Measurements from ENCODE around the gene WDR91.

WDR91 gene

GRCh38 chr7:135190703-135191102, 20.6 kb downstream of the WDR91 start:
- Histone ChIP-seq H2AFZ (ENCODE audit: low read length) (no peak overlapping the region), H3K23ac (ENCODE audit: low read depth, low read length, poor library complexity) (no peak overlapping the region), H3K4me2 (ENCODE audit: insufficient read depth, low read length, poor library complexity, severe bottlenecking) (no peak overlapping the region), H3K79me1 (ENCODE audit: low read depth, low read length) (no peaks in the 10 kb centered on the region), H3K18ac (ENCODE audit: low read length) (no peak overlapping the region), H4K8ac (ENCODE audit: low read depth, low read length) (no peak overlapping the region), H2AK5ac (ENCODE audit: low read depth, low read length) (no peak overlapping the region), H4K91ac (ENCODE audit: low read depth, low read length, poor library complexity) (no peak overlapping the region), H3K4me3 (ENCODE audit: low read length in 2 of 2) (no peak overlapping the region), H3K27ac (replicated peaks; ENCODE audit: low read length) (no peak overlapping the region), H3K14ac (ENCODE audit: low read length) (no peak overlapping the region), H2BK15ac (ENCODE audit: low read length) (no peak overlapping the region), H2BK120ac (ENCODE audit: low read depth, low read length) (no peak overlapping the region), H2BK12ac (ENCODE audit: low read length) (no peak overlapping the region), H3K9ac (ENCODE audit: low read depth, low read length, poor library complexity) (no peak overlapping the region), H3K4ac (ENCODE audit: low read length) (no peak overlapping the region), H2BK5ac (ENCODE audit: low read length) (no peak overlapping the region), H3K4me1 (ENCODE audit: control insufficient read depth in 2 of 2, insufficient read depth in 1 of 2, low read depth in 1 of 2, low read length in 2 of 2) (peaks cover 0 to 2% of the 10 kb centered on the region in 2 donors), H3K9me3 (replicated peaks in 1 of 2; ENCODE audit: control insufficient read depth in 2 of 2, insufficient read depth in 1 of 2, low read depth in 1 of 2, low read length in 2 of 2) (no peaks in the 10 kb centered on the region), H3K36me3 (replicated peaks in 1 of 2; ENCODE audit: control insufficient read depth in 2 of 2, insufficient read depth in 2 of 2, low read length in 2 of 2) (peaks cover 4 to 72% of the 10 kb centered on the region in 2 donors), H3K27me3 (ENCODE audit: control insufficient read depth in 3 of 3, insufficient read depth in 3 of 3, low read depth in 1 of 3, low read length in 3 of 3) (no peaks in the 10 kb centered on the region)
- DNase-seq (ENCODE audit: low spot score), result no peak

- H3K79me1 ChIP-seq (ENCODE audit: low read depth, low read length), result no peaks in the 10 kb centered on the region
- no peak overlapping the region for H4K91ac ChIP-seq (ENCODE audit: low read depth, low read length, poor library complexity)
- no peak overlapping the region for H4K8ac ChIP-seq (ENCODE audit: low read depth, low read length)
- H3K27me3 ChIP-seq (ENCODE audit: control insufficient read depth in 3 of 3, insufficient read depth in 3 of 3, low read depth in 1 of 3, low read length in 3 of 3), result no peaks in the 10 kb centered on the region
- H2BK15ac ChIP-seq (ENCODE audit: low read length), result no peak overlapping the region
- H2AFZ ChIP-seq (ENCODE audit: low read length), result no peak overlapping the region
- peaks cover 0 to 2% of the 10 kb centered on the region in 2 donors for H3K4me1 ChIP-seq (ENCODE audit: control insufficient read depth in 2 of 2, insufficient read depth in 1 of 2, low read depth in 1 of 2, low read length in 2 of 2)
- no peak overlapping the region for H3K27ac ChIP-seq (replicated peaks; ENCODE audit: low read length)
- H3K4me2 ChIP-seq (ENCODE audit: insufficient read depth, low read length, poor library complexity, severe bottlenecking), result no peak overlapping the region
- no peak overlapping the region for H2BK5ac ChIP-seq (ENCODE audit: low read length)
- peaks cover 4 to 75% of the 10 kb centered on the region in 2 donors for H3K36me3 ChIP-seq (replicated peaks in 1 of 2; ENCODE audit: control insufficient read depth in 2 of 2, insufficient read depth in 2 of 2, low read length in 2 of 2)
- no peaks in the 10 kb centered on the region for H3K9me3 ChIP-seq (replicated peaks in 1 of 2; ENCODE audit: control insufficient read depth in 2 of 2, insufficient read depth in 1 of 2, low read depth in 1 of 2, low read length in 2 of 2)
- no peak overlapping the region for H3K9ac ChIP-seq (ENCODE audit: low read depth, low read length, poor library complexity)
- no peak overlapping the region for H3K18ac ChIP-seq (ENCODE audit: low read length)
- no peak for DNase-seq (ENCODE audit: low spot score)
- no CpG with 5 or more reads among the region's 4 CpGs for WGBS, 2 donors (ENCODE audit: extremely low coverage in 2 of 2, insufficient read length in 2 of 2, insufficient replicate concordance in 1 of 2)
- H2AK5ac ChIP-seq (ENCODE audit: low read depth, low read length), result no peak overlapping the region
- no peak overlapping the region for H2BK12ac ChIP-seq (ENCODE audit: low read length)
- H3K4me3 ChIP-seq (ENCODE audit: low read length in 2 of 2), result no peak overlapping the region
- no peak overlapping the region for H3K14ac ChIP-seq (ENCODE audit: low read length)
- no peak overlapping the region for H3K4ac ChIP-seq (ENCODE audit: low read length)
- H3K23ac ChIP-seq (ENCODE audit: low read depth, low read length, poor library complexity), result no peak overlapping the region
- no peak overlapping the region for H2BK120ac ChIP-seq (ENCODE audit: low read depth, low read length)
Observed at GRCh38 chr7:135189961-135190360, 21.4 kb downstream of the WDR91 start.

DNA sequence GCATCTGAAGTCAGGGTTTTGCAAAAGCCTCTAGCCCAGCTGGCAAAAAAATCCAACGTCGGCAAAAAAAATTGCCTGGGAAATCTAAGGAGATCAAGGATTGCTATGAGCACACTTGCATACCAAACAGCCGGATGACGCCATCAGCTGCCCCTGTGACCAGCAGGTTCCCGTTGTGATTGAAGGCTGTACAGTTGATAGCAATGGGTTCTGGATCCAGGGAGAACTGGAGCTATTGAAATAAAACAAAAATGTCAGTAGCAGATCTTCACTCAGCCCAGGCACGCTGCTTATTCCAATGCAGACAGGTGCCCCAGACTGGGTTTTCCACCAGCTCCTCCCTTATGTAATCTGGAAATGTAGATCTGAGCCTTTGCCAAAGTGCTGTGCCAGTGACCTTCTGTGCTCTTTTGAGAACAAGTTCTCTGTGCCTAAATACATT, 22.1 kb downstream of the WDR91 start:
- Histone ChIP-seq H2BK12ac (ENCODE audit: low read length) (no peak overlapping the region), H3K14ac (ENCODE audit: low read length) (no peak overlapping the region), H2BK120ac (ENCODE audit: low read depth, low read length) (no peak overlapping the region), H3K4me3 (ENCODE audit: low read length in 2 of 2) (no peak overlapping the region), H3K27ac (replicated peaks; ENCODE audit: low read length) (no peak overlapping the region), H2AFZ (ENCODE audit: low read length) (no peak overlapping the region), H3K9me3 (replicated peaks in 1 of 2; ENCODE audit: control insufficient read depth in 2 of 2, insufficient read depth in 1 of 2, low read depth in 1 of 2, low read length in 2 of 2) (peaks cover 0 to 2% of the 10 kb centered on the region in 2 donors), H3K79me1 (ENCODE audit: low read depth, low read length) (no peaks in the 10 kb centered on the region), H3K9ac (ENCODE audit: low read depth, low read length, poor library complexity) (no peak overlapping the region), H3K4ac (ENCODE audit: low read length) (no peak overlapping the region), H3K18ac (ENCODE audit: low read length) (no peak overlapping the region), H2BK5ac (ENCODE audit: low read length) (no peak overlapping the region), H3K23ac (ENCODE audit: low read depth, low read length, poor library complexity) (no peak overlapping the region), H2BK15ac (ENCODE audit: low read length) (no peak overlapping the region), H4K91ac (ENCODE audit: low read depth, low read length, poor library complexity) (no peak overlapping the region), H2AK5ac (ENCODE audit: low read depth, low read length) (no peak overlapping the region), H4K8ac (ENCODE audit: low read depth, low read length) (no peak overlapping the region), H3K27me3 (ENCODE audit: control insufficient read depth in 3 of 3, insufficient read depth in 3 of 3, low read depth in 1 of 3, low read length in 3 of 3) (no peaks in the 10 kb centered on the region), H3K36me3 (replicated peaks in 1 of 2; ENCODE audit: control insufficient read depth in 2 of 2, insufficient read depth in 2 of 2, low read length in 2 of 2) (peaks cover 4 to 73% of the 10 kb centered on the region in 2 donors), H3K4me1 (ENCODE audit: control insufficient read depth in 2 of 2, insufficient read depth in 1 of 2, low read depth in 1 of 2, low read length in 2 of 2) (peaks cover 0 to 2% of the 10 kb centered on the region in 2 donors), H3K4me2 (ENCODE audit: insufficient read depth, low read length, poor library complexity, severe bottlenecking) (no peak overlapping the region)
- WGBS, 2 donors (ENCODE audit: extremely low coverage in 2 of 2, insufficient read length in 2 of 2, insufficient replicate concordance in 1 of 2), result no CpG with 5 or more reads among the region's 6 CpGs
- DNase-seq (ENCODE audit: low spot score), result no peak

DNA sequence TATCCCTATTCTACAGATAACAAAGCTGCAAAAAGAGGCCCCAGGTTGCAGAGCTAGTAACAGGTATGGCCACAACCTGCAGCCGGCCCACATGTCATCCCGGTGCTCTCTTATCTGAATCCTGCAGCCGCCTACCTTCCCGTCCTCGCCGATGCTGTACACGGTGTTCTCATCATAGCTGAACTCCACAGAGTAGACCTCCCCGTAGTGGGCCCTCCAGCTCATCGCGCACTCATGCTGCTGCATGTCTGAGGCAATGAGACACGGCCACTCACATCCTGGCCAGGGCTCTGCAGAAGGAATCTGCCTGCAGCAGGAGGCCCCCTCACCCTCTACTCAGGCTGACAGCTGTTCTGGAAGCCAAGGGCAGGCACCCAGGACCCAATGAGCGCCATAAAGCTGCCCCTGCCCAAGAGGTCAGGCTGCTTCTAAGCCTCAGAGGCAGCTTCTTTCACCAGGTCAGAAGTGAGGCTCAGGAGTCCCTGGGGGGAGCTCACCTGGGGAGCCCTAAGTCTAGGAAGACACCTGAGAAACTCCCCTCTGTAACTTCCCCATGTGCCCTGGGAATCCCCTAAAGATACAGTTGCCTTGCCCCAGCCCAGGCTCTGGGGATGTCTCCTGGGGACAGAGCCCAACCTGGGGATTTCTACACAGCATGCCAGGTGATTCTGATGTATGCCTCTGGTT, 22.9 kb downstream of the WDR91 start:
- H2AFZ ChIP-seq (ENCODE audit: low read length), result no peak overlapping the region
- no peaks in the 10 kb centered on the region for H3K79me1 ChIP-seq (ENCODE audit: low read depth, low read length)
- no peak overlapping the region for H3K9ac ChIP-seq (ENCODE audit: low read depth, low read length, poor library complexity)
- no CpG with 5 or more reads among the region's 12 CpGs for WGBS, 2 donors (ENCODE audit: extremely low coverage in 2 of 2, insufficient read length in 2 of 2, insufficient replicate concordance in 1 of 2)
- no peak overlapping the region for H2BK15ac ChIP-seq (ENCODE audit: low read length)
- no peaks in the 10 kb centered on the region for H3K27me3 ChIP-seq (ENCODE audit: control insufficient read depth in 3 of 3, insufficient read depth in 3 of 3, low read depth in 1 of 3, low read length in 3 of 3)
- no peak overlapping the region for H4K8ac ChIP-seq (ENCODE audit: low read depth, low read length)
- H3K36me3 ChIP-seq (replicated peaks in 1 of 2; ENCODE audit: control insufficient read depth in 2 of 2, insufficient read depth in 2 of 2, low read length in 2 of 2), result peaks cover 4 to 73% of the 10 kb centered on the region in 2 donors
- H4K91ac ChIP-seq (ENCODE audit: low read depth, low read length, poor library complexity), result no peak overlapping the region
- no peak overlapping the region for H3K4ac ChIP-seq (ENCODE audit: low read length)
- no peak overlapping the region for H2AK5ac ChIP-seq (ENCODE audit: low read depth, low read length)
- H3K4me3 ChIP-seq (ENCODE audit: low read length in 2 of 2), result no peak overlapping the region
- no peak overlapping the region for H3K4me2 ChIP-seq (ENCODE audit: insufficient read depth, low read length, poor library complexity, severe bottlenecking)
- H3K27ac ChIP-seq (replicated peaks; ENCODE audit: low read length), result no peak overlapping the region
- H3K4me1 ChIP-seq (ENCODE audit: control insufficient read depth in 2 of 2, insufficient read depth in 1 of 2, low read depth in 1 of 2, low read length in 2 of 2), result peaks cover 0 to 1% of the 10 kb centered on the region in 2 donors
- no peak overlapping the region for H2BK12ac ChIP-seq (ENCODE audit: low read length)
- no peak overlapping the region for H3K18ac ChIP-seq (ENCODE audit: low read length)
- H3K14ac ChIP-seq (ENCODE audit: low read length), result no peak overlapping the region
- peaks cover 0 to 2% of the 10 kb centered on the region in 2 donors for H3K9me3 ChIP-seq (replicated peaks in 1 of 2; ENCODE audit: control insufficient read depth in 2 of 2, insufficient read depth in 1 of 2, low read depth in 1 of 2, low read length in 2 of 2)
- no peak overlapping the region for H3K23ac ChIP-seq (ENCODE audit: low read depth, low read length, poor library complexity)
- H2BK5ac ChIP-seq (ENCODE audit: low read length), result no peak overlapping the region
- no peak for DNase-seq (ENCODE audit: low spot score)
- H2BK120ac ChIP-seq (ENCODE audit: low read depth, low read length), result no peak overlapping the region
